Astrocyte (in vitro differentiated cells and primary cell): ENCODE results near the gene SLC44A1.

ENCODE experiments used
- EZH2 ChIP-seq: IDR thresholded peaks from 2 replicates; pipeline ENCODE4 v1.6.1; 2012; ENCODE audit warnings: mild to moderate bottlenecking, low read length, inconsistent platforms; ENCODE audit not compliant: insufficient read depth
- TF ChIP-seq, protein P1 (sequence below): IDR thresholded peaks from 2 replicates; pipeline ENCODE4 v1.5.1; 2011; ENCODE audit warnings: low read depth, mild to moderate bottlenecking, inconsistent platforms, low read length, moderate library complexity; ENCODE audit not compliant: insufficient read depth

DNA sequence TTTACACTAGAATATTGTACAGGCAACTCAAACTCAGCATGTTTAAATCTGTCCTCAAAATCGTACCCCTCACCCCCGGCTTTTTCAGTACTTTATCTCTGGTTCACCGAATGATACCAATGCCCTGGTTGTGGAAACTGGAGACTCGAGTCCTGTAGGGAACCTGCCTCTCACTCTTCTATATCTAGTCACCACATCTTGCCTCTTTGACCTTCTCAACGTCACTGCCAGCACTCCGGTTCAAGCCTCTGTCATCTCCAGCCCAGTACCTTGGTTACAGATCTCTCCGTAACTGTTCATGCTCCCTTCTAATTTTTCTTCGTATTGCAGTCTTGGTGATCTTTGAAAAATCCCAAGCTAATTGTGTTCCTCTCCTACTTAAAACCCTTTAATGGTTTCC, 6.7 kb downstream of the SLC44A1 start:
- TF ChIP-seq, protein P1, sequence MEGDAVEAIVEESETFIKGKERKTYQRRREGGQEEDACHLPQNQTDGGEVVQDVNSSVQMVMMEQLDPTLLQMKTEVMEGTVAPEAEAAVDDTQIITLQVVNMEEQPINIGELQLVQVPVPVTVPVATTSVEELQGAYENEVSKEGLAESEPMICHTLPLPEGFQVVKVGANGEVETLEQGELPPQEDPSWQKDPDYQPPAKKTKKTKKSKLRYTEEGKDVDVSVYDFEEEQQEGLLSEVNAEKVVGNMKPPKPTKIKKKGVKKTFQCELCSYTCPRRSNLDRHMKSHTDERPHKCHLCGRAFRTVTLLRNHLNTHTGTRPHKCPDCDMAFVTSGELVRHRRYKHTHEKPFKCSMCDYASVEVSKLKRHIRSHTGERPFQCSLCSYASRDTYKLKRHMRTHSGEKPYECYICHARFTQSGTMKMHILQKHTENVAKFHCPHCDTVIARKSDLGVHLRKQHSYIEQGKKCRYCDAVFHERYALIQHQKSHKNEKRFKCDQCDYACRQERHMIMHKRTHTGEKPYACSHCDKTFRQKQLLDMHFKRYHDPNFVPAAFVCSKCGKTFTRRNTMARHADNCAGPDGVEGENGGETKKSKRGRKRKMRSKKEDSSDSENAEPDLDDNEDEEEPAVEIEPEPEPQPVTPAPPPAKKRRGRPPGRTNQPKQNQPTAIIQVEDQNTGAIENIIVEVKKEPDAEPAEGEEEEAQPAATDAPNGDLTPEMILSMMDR = no peak
- no peak for TF ChIP-seq EZH2
